Activated CD8-positive, alpha-beta memory T cell treated with anti-CD3 and anti-CD28 coated beads, Interleukin-2, amount 50 U/mL, for 24 hours (primary cell): ENCODE results near the gene GNAS.

Experiments
- DNase-seq: peaks from one replicate; pipeline ENCODE4 v3.0.0-alpha.2; 2020; ENCODE audit errors: extremely low read depth

The GNAS gene

DNA sequence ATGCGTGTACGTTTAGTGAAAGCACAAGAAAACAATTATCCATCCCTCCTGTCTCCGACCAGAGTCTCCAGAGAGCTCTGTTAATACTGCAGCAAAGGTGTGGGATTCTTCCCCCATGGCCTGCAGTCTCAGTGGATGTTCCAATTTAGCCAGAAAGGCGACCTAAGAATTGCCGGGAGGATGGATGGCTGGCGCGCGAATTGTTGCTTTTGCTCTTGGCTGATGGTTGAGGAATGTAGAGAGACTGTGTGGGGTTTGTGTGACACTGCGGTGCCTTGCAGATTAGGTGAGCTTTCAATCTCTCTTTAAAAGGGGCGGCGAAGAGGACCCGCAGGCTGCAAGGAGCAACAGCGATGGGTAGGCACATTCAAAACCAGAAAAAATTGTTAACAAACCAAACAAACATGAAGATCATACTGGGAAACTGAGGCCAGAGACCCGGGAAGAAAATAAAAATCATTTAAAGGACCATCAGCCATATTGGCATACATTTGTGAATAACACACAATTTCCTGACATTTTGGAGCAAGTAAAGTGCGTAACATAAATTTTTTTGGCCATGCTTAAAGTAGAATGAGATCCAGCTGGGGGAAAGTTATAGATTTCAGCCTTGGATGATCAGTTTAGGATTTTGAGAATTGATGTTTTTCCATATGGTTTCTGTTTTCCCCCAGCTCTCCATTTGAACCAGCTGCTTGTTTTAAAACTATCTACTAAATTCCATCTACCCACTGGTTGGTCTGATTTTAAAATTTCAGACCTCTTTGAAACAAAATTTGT lies 46.3 kb downstream of the GNAS start:
- DNase-seq = no peak

DNA sequence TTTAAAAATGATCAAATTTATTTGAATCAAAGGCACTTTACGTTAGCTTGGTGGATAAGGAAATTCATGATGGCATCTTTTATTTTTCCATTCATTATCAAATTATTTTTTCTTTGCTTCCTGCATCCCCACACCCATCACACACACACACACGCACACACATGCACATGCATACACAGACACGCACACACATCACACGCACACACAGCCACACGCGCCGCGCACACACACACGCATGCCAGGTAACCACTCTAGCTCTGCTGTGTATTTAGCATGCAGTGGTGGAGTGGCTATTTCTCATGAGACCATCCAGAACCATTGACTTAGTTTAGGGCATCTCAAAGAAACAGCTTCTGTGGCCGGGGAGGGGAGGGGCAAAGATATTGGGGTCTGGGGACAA lies 47.0 kb downstream of the GNAS start:
- DNase-seq = no peak

DNA sequence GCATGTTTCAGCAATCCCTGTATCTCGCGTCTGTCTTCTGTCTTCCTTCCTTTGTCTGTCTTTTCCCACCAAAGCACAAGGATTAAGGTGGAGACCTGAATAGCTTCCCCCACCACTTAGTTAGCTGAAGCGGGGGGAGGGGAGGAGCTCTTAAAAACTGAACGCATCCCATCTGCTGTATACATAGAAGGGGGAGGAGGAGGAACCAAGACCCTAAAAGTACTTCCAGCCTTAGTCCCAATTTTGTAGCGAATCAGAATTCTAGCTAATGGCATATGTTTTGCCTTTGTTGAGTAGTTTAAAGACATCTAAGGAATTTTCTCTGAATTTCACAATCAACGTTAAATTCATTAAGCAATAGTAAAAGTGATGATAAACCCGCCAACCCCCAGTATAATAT lies 47.9 kb downstream of the GNAS start:
- no peak for DNase-seq

DNA sequence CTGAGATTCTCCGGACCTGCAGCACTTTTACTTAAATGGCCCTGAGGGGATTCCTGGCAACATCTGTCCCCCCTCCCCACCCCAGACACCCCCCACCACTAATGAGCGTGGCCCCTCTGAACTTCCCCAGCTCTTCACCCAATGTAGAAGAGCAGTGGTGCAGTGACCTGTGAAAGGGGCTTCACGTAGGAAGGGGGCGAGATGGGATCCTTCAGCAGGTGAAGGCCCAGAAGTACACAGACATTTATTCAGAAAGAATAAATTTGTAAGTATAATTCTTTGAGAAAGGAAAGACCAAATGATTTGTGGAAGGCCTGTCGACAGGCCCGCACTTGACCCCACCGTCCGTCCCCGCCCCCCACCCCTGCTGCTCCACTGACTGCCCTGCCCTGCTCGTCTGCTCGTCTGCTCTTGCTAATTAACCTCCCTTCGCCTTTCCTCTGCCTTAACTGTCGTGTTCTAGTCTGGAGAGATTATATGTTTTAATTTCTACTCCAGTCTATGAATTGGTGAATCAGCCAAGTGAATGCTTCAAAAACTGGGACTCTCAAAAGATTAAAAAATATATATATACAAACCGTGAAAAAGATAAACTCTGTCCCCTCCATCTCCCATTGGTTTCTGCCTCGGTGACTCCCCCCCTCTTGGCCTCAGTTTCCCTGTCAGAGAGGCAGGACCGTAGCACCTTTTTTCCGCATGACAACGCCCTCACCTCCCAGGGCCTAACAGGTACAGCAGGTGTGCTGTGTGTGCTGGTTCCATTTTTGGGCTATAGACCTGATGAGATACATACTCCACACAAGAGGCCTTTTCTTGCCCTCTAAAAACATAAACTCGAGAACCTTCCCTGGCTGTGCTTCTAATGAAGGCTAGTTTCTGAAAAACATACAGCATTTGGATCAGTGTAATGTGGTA lies 49.2 kb downstream of the GNAS start:
- DNase-seq = no peak

DNA sequence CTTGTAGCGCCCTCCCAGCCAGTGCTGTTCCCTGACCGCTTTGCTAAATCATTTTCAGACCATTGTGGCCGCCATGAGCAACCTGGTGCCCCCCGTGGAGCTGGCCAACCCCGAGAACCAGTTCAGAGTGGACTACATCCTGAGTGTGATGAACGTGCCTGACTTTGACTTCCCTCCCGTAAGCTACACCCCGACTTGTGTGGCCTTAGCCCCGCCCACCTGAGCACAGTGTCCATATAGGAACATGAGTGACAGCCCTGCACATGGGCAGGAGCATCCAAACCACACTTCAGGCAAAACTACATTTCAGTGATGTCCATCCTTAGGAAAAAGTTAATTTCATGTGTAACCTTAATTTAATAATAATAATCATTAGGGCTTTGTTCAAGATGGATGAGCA lies 51.1 kb downstream of the GNAS start:
- DNase-seq = no peak

DNA sequence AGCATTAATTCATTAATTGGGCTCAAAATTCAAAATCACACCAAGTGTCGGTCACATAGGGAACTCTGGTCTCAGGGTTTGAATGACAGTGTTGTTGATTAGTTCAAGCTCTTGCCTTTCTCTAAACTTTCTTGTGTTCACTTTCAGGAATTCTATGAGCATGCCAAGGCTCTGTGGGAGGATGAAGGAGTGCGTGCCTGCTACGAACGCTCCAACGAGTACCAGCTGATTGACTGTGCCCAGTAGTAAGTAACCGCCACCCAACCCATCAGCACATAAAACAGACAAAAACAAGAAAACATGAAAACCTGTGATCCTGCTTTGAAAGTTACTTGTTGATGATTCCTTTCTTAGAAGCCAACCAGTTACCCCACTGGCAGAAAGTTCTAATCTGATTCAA lies 52.7 kb downstream of the GNAS start:
- DNase-seq = no peak

DNA sequence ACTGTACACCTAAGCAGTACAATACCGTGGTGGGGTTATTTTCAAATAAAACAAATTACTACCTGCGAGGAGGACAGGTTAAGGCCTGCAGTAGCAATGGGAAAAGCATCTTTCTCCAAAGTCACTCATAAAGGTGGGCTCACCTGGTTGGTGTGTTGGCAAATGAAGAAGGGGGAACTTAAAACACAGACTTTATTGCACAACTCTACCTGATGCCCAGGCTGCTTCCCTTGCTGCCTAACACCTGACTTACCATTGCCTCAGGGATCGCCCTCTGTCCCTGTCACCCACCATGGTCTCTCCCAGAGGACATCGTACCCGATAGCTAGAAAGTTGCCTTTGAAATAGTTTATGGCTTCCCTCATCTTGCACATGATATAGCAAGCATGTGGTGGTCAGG lies 53.6 kb downstream of the GNAS start:
- DNase-seq = no peak

DNA sequence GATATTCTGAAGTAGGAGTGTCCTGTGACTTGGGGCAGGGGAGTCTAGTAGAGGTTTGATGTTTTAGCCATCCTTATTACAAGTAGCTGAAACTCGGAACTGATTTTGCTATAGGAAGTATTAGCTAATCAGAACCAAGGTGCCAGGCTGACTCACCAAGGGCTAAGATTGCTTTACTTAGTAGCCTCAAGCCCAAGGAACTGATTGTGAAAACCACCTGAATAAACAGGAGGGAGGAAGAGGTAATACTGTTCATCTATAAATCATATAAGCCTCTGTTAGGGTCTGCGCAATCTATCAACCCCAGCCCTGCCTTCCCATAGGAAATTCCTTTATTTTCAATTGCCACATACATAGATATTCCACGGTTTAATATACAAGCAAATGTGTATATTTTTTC lies 54.4 kb downstream of the GNAS start:
- DNase-seq = no peak

DNA sequence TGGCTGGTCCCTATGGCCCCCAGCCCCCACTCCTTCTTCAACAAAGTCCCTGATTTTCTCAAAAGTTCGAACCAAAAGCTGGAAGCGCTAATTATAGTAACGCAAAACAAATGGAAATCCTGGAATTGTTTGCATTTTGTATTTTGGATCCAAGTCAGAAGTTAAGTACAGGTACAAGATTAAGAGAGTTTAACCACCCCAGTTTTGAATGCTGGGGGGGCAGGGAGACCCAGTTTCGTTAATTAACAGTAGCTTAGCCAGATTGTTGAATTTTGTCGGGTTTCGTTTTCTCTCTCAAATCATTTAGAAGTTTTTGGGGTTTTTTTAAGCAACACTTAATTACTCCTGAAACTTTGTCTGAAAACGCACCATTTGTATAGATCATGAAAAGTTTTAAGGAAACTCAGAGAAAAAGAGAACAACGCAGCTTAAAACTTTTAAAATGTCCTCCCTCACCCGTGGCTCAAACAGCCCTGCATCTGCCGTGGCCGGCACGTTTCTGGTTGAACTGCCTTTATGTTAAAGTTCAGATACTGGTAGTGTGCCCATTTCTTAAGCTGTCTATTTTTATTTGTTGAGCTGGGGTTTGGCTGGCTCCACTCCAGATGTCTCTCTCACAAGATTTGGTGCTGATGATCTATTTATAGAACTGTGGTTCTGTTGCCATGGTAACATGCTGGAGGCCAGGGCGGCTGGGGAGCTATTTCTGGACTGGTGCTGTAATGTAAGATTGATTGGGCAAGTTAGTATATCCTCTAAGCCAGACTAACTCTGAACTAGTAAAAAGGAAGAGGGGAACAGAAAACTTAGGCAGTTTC lies 55.0 kb downstream of the GNAS start:
- no peak for DNase-seq

DNA sequence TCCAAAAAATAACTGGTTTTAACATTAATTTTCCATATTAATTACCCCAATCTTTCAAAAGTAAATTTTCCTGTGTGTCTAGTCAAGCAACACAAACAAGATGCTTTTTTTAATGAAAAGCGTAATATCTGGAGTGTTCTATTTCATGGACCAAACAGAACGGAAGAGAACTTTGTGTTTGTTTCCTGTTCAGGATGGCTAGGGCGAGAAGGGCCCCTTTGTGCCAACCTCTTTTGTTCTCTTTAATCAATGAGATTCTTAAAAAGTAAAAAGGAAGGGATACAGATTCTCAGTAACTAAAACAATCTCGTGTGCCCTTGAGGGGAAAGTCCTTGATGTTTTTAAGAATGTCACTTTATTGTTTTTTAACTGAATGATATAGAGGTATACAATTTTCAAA lies 55.7 kb downstream of the GNAS start:
- DNase-seq = no peak

DNA sequence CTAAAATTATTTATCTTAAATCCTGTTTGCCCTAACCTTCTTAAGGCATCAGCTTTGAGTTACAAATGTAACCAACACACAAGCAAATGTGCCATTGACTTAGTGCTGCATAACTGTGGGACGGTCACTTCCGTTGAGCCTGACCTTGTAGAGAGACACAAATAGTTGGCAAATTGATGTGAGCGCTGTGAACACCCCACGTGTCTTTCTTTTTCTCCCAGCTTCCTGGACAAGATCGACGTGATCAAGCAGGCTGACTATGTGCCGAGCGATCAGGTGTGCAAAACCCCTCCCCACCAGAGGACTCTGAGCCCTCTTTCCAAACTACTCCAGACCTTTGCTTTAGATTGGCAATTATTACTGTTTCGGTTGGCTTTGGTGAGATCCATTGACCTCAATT lies 56.4 kb downstream of the GNAS start:
- DNase-seq = no peak

DNA sequence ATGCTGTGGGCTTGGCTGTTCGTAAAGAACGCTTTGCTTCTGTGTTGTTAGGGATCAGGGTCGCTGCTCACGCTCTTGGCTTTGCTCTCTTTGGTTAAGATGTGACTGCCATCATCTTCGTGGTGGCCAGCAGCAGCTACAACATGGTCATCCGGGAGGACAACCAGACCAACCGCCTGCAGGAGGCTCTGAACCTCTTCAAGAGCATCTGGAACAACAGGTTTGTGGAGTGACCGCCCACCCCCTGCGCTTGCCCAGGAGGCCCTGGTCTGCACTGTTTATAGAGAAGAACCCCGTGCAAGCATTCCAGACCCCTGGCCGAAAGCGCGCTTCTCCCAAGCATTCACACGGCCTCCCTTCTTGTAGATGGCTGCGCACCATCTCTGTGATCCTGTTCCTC lies 57.1 kb downstream of the GNAS start:
- DNase-seq = no peak

DNA sequence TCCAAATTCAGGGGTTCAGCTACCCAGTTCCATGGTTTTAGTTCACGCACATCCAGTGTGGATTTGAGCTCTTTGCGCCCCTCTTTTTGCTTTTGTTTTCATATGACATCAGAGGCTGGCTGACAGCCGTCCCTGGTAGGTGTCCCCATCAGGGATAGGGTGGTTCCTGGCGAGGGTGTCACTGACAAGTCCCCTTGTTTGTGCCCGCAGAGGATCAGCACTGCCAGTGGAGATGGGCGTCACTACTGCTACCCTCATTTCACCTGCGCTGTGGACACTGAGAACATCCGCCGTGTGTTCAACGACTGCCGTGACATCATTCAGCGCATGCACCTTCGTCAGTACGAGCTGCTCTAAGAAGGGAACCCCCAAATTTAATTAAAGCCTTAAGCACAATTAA lies 58.0 kb downstream of the GNAS start:
- no peak for DNase-seq

DNA sequence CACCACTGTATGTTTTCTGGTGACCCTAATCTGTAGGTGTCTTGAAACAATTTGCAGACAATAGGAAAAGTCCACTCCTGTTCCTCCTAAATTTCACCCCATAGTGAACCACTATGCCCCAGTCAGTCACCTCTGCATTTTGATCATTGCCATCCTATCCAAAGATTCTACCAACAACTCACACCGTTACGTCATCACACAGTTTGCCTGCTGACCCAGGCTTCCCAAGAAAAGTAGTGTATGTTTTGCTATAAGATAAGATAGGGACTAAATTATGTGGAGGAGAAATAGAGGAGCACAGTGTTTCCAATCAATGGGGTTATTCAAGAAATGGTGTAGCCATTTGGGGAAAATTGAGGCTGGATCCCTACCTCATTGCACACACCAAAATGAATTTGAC lies 58.8 kb downstream of the GNAS start:
- no peak for DNase-seq

DNA sequence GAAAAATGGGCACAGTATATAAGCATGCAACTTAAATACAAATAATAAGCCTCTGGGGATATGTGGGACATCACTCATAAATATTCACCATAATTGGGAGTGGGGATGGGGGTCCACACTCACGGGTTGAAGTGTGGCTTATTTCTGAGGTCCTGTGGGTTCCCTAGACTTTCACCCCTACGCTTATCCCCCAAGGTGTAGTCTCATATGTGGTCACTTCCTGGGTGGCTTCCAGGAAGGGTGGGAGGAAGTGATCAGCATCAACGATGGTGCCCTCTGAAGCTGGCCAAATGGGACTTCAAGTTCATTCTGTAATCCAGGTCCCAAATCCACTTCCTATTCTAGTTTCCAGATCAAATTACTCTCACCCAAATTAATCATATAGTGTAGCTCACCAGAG lies 59.5 kb downstream of the GNAS start:
- DNase-seq = no peak

DNA sequence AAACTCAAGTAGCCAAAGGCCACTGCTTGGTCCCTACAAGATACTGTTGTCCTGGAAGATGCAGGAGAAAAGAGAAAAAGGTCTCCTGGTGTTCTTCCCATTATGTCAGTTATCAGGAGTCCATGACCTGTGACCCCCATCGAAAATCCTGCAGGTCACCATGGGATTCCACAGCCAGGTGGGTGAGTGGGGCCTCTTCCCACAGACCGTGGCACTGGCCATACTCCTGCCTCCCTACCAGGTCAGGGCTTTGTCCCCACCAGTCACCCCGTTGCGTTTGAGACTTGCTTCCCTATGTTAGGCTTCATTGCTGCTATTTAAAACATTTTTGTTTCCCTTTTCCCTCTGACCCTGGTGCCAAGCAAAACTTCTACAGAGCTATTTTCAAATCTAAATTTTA lies 60.6 kb downstream of the GNAS start:
- DNase-seq = no peak

DNA sequence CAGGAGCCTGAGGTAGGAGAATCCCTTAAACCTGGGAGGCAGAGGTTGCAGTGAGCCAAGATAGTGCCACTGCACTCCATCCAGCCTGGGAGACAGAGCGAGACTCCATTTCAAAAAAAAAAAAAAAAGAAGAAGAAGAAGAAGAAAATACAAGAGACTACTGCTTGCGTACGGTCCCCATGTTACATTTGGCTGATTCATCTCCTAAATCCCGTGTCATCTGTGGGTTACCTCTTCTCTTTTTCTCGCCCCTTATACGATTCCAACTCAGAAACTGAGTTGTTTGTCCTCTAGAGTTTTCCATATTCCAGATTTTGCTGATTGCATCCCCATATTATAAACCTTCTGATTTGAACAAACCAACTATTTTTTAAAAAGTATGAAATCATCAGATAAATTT lies 66.1 kb downstream of the GNAS start:
- no peak for DNase-seq

DNA sequence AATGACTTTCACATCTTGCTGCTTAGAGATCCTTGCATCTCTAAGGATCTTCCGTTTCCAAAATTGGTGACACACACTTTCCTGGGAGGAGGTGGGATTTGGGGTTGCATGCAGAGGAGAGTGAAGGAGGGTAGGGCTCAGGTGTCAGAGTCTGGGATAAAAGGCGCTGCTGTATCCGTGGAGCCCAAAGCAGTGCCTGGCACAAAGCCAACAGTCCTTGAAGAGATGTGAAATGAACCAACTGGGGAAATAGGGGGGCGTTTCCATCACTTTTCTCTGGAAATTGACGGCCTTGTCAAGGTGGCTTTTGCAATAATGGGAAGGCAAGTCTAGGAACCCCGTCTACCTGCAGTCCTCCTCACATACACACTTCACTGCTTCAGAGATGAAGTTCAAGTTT lies 69.0 kb downstream of the GNAS start:
- DNase-seq = no peak

DNA sequence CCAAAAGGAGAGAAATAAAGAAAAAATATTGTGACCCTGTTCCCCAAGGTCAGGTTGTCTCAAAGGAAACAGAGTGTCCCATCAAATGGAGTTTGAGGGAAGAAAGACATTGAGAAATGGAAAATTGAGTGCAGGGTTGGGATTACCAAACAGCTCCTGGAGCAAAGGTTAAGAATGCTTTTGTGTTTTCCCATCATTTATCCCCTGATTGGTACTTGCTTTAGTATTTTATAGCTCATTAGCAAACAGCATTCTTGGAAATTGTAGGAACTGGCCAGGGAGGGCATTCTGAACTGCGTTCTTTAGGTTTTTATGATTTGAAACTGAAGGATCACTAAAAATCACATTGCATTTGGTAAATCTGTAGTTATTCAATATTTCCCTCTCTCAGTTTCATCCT lies 69.5 kb downstream of the GNAS start:
- DNase-seq = no peak

DNA sequence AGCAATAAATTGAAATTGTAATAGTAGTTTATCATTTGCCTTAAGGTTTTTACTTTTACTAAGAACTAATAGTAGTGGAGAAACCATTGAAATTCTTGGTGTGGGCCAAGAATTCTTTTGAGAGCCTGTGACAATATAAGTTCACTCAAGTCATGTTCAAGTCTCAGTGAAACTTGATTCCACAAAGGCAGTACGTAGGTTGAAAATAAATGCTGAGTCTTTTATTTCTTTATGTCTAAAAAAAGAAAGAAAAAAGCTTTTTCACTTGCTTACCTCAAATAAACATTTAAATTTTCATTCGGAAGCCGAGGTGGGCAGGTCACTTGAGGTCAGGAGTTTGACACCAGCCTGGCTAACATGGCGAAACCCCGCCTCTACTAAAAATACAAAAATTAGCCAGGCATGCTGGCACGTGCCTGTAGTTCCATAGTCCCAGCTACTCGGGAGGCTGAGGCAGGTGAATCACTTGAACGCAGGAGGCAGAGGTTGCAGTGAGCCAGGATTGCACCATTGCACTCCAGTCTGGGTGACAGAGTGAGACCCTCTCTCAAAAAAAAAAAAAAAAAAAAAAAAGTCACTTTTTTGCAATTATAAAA lies 70.7 kb downstream of the GNAS start:
- DNase-seq = no peak

DNA sequence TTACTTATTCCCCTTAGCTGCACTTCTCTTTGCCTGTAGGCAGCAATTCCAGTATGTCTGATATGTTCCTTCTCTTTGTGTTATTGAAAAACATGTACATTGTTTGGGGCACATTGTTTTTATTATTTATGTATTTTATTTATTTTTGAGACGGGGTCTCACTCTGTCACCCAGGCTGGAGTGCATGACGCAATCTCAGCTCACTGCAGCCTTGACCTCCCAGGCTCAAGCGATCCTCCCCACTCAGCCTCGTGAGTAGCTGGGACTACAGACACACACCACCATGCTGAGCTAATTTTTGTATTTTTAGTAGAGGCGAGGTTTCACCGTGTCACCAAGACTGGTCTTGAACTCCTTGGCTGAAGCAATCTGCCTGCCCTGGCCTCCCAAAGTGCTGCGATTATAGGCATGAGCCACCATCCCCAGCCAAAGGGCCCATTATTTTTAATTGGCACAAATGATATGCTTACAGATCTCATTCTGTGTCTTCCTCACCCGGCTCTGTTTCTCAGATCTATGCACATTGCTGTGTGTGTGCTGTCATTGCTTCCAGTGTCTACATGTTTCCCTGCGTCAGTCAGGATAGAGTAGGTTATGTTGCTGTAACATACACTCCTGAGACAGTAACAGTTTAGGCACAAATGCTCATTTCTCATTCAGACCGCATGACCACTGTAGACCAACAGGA lies 74.4 kb downstream of the GNAS start:
- DNase-seq = no peak
